CD1c-positive myeloid dendritic cell (primary cell): ENCODE data around the gene COL18A1.

Experiments
- DNase-seq: peaks from one replicate; pipeline ENCODE4 v3.0.0-alpha.2; 2016; ENCODE audit errors: extremely low spot score

Gene COL18A1

GRCh38 chr21:45533361-45533845 is 128.4 kb downstream of the COL18A1 start:
- no peak for DNase-seq

- no peak for DNase-seq
Observed at GRCh38 chr21:45533846-45534635, 129.1 kb downstream of the COL18A1 start.

- DNase-seq = no peak
Observed at GRCh38 chr21:45534636-45535331, 129.8 kb downstream of the COL18A1 start.

DNA sequence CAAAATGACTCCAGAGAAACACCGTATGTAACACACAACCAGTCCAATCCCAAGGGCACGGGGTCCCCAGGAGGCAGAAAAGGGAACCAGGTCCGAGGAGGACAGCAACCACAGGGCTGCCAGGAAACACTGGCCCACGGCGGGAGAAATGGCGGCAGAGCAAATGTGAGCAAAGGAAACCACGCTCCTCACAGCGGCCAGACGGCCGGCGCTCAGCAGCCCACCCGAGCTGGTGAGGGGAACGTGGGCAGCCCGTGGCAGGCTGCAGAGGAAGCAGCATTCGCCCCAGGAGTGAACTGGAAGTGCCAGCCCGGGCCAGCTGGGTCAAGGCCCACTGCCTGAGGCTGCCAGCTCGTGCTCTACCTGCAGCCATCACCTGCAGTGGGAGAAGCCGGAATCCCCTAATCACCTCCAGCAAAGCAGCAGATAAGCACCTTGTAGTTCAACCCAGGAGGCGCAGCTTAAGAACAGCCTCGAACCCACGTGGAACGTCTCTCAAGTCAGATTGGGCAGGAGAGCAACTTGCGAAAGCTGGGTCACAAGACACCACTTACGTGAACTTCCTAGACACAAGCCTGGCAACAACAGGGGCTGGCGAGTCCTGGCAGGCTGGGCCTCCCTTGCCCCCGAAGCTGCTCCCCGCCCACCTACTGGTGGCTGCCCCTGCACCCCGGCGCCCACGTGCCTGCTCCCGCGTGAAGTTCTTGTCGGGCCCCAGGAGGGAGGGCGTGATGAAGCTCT is 130.5 kb downstream of the COL18A1 start:
- peak; percentile 69 for DNase-seq

DNA sequence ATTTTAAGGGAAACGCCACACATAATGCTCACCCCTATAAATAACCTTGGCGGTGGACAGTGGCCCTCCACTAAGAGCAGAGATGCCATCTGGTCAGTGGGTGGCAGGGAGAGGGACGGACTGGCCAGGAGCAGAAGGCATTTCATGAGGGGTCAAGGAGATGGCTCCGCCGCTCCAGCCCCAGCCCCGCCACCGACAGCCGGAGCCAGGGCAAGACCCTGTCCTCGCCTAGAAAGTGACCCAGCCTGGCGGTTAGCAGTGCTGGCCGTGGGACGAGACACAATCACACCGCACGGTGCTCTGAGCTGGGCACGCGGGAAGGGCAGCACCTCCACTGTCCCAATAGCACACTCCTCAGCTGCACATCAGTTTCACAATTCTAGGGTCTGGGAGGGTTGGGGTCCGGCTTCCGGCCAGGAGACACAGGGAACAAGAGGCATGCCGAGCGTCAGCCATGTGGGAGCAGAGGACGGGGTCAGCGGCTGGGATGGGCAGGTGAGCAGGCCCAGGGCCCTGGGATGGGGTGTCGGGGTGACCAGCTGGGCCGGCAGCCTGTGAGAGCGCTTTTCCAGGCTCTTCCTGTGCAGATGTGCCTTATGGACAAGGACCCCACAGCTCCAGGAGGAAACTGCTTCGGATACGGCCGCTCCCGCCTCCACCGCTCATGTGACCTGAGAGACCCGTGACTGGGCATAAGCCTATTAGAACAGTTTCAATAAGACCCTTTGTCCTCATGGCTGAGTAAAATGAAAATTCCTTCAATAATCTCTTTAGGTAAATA is 131.5 kb downstream of the COL18A1 start:
- no peak for DNase-seq

DNA sequence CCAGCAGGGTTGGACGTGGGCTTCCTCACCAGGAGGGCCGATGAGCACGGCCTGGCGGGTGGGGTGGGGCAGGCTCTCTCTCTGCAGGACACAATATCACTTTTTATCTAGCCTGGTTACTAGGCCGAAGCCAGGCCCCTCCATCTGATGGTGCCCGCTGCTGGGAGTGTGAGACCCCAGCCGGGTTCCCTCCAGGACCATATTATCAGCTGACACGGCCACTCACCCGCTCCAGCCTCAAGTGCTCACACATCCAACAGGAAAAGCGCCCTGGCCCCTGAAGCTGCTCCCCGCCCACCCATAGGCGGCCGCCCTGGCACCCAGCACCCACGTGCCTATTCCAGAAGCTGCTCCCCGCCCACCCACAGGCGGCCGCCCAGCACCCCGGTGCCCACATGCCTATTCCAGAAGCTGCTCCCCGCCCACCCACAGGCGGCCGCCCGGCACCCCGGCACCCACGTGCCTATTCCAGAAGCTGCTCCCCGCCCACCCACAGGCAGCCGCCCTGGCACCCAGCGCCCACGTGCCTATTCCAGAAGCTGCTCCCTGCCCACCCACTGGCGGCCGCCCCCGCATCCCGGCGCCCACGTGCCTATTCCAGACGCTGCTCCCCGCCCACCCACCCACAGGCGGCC is 132.3 kb downstream of the COL18A1 start:
- no peak for DNase-seq

DNA sequence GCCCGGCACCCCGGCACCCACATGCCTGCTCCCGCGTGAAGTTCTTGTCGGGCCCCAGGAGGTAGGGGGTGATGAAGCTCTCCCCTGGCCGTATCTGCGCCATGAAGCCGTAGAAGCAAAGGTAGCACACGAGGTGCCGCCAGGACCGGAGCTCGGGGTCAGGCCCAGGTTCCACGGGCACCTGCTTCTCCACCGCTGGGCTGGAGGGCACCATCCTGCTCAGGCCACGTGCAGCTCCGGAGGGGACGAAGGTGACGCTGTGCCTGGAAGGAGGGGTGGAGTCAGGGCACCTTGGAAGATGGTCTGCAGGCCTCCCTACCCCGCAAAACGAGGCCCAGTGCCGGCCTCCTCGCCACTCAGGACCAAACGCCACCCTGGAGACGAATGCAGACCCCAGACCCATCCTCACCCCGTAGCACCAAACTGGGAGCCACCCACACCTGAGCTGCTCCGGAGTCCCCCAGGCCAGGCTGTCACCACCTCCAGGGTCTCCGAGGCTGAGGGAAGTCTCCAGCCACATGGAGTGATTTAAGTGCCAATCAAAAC is 132.9 kb downstream of the COL18A1 start:
- DNase-seq = no peak

- no peak for DNase-seq
Observed at GRCh38 chr21:45538381-45539045, 133.5 kb downstream of the COL18A1 start.

DNA sequence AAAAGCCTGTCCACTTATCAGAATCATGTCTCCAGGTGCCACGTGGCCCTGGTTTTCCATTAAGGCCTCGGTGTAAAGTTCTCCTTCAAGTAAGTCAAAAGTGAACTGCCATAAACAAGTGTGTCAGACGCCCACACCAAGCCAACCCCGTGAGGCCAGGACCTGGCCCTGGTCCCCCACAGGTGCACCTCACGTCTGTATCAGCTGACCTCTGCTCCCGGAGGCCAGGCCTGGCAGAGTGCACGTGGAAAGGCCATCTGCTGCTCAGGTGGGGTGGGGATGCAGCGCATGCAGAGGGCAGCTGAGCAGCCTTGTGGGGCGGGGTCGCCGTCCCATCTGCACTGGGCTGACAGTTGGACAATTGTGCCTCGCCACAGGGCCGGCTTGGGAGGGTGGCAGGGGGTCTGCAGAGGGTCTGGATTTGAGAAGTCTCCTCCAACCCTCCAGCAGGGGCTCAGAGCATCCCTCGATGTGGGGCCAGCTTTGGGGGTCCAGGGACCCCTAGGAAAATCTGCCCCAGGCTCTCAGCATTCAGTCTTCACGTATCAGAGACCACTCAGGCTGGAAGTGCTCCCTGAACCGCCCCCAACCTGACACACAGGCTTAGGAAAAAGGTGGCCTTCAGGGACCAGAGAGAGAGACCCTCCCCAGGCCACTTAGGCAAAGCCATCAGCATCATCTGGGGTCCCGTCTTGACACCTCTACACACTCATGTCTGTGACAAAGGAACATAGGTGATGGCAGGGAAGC is 134.3 kb downstream of the COL18A1 start:
- DNase-seq = no peak

DNA sequence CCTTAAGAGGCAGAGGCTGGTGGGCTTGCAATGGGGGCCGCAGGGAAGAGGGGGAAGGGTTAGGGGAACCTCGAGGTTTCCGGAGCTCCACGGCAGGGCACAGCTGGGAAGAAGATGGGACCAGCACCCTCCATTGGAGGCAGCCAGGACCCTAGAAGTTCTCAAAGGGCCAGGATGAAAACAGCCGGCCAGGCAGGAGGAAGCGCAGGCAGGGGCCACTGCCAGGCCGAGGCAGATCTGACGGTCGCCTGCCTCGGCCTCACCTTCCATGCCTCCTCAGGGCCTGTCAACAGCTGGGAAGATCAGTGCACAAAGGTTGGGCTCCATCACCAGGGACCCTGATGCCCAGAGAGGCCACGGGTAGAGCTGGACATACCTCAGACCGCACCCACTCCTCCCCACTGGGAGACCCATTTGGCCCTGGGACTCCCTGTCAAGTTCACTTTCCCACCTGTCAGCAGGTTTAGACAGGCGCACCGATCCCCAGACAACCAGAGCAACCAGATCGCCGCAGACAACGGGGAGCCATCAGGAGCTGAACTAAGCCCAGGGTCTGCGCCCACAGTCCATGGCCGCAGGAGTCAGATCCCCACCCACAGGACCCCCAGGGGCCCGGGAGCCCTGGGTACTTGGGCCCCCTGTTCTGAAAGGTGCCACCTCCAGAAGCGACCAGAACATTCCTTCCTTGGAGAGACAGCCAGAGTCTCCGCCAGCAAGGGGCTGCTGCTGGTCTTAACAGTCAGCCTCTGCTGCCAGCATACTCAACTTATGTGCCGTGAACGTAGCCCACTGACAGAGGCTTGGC is 135.0 kb downstream of the COL18A1 start:
- DNase-seq = no peak

DNA sequence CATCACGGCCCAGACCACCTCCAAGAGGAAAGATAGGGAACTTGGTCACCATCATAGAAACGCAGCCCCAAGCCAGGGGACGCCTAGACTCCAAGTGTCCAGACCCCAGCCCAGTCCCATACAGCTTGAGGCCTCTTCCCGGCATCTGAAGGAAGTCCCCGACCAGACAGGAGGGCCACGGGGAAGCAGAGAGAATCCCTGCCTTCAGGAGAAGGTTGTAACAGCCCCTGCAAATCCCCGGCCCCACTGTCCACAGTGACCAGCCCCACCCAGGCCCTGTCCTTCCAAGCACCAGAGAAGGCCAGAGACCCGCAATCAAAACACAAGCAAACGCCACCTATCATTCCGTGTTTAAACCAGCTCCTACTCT is 135.6 kb downstream of the COL18A1 start:
- no peak for DNase-seq

DNA sequence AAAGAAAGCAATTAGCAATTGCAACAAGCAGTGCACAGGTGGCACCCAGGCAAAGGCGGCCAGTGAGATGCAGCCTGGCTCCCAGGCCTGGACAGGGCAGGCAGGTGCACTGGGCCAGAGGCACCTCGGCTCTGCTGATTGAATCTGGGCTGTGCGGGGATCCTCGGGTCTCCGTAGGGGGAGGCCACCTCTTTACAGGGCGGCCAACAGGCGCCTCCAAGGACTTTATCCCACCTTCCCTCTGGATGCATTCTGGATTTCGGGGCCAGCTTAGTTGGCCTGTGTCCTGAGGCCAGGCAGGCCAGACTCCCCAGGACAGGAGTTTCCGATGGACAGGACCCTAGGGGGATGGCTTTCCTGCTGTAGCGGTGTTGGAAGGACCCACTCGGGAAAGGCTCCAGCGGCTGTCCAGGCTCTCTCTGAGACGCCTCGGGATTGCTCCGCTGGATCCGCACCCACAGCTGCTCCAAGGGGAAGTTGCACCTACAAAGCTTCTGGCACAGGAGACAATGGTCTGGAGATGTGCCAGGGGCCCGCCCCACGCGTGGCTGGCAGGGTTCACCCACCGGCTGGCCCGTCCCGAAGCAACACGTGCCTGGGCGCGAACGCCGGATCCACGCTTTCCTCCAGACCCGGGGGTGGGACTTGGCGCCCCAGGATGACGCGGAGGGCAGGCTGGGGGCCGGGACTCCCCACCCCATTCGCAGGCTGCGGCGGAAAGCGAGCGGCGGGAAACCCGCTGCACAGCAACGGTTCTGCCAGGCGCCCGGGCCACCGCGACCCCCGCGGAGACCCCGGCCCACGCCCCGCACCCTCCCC is 136.5 kb downstream of the COL18A1 start:
- peak; percentile 86 for DNase-seq

- peak; percentile 85 for DNase-seq
Observed at GRCh38 chr21:45542242-45542666, 137.3 kb downstream of the COL18A1 start, which contains the start of gene SLC19A1. Gene SLC19A1, minus strand, starts transcription at chr21:45542440. Its CDS starts 4,481 bp downstream, at chr21:45537959.

DNA sequence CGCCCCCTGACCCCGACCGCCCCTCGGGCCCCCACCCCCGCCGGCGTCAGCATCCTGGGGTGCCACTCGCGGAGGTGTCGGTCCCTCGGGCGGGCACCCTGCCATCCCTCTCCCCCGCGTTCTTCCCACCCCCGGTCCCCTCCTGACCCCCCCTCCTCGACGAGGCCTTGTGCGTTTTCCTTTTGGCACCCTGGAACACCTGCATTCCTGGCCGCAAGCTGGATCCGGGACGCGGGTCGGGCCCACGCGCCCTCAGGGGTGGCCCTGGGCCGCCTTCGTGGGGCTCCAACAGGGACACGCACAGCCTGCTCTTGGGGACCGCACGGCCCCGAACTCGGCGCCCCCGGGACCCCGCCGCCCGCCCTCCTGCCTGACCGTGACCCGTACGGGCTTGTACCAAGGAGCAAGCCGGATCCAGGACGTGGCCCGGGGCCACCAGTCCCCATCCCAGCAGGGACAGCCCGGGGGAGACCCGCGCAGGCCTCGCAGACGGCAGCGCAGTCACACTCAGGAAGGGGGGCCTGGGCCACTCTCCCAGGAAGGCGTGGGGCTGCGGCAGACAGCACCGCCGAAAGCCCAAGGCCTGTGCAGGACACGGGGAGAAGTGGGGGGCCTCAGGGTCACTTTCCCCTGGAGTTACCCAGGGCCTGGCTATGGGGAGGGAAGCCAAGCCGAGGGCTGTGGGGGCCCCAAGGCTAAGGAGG is 137.9 kb downstream of the COL18A1 start:
- DNase-seq = no peak

GRCh38 chr21:45543371-45543709 is 138.4 kb downstream of the COL18A1 start:
- no peak for DNase-seq

DNA sequence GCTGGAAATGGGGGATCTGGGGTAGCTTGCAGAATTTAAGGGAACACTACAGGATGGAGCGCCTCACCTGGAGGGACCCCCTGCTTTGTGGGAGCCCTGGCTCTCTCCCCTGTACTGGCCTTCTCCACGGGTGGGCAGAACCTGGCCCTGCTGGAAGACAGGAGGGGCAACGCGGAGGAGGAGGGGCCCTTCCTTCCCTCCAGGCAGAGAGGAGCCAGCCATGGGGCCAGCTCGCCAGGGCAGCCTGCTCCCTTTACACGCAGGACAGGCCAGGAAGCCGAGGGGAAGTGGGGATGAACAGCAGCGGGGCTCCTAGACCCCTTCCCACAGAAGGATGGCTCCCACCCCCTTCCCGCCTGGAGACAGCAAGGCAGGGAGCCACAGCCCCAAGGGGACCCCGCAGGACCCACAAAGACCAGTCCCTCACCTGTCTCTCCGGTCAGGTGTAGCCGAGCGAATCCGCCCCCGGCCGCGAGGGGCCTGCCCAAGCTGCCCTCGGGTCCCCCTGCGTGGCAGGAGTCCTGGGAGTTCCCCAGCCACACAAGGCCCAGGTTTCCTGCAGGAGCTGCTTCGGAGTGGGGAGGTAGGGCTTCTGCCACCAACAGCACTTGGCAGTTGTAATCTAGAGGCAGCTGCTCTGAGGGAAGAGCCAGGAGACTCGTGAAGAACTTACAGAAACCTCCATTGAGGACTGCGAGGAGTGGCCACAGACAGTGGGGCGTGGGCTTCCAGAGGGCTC is 138.9 kb downstream of the COL18A1 start:
- no peak for DNase-seq
